ENCODE results near the gene CDYL. TPM values are rescaled to one million over a fixed set of nuclear protein-coding genes. Genes with fewer than 3 reads are reported as not detected.
A peak's percentile ranks its signal among the peaks of the same experiment; 100 is the strongest.

The CDYL gene
- polyA plus RNA-seq, 1 experiment: 21.9 TPM

DNA sequence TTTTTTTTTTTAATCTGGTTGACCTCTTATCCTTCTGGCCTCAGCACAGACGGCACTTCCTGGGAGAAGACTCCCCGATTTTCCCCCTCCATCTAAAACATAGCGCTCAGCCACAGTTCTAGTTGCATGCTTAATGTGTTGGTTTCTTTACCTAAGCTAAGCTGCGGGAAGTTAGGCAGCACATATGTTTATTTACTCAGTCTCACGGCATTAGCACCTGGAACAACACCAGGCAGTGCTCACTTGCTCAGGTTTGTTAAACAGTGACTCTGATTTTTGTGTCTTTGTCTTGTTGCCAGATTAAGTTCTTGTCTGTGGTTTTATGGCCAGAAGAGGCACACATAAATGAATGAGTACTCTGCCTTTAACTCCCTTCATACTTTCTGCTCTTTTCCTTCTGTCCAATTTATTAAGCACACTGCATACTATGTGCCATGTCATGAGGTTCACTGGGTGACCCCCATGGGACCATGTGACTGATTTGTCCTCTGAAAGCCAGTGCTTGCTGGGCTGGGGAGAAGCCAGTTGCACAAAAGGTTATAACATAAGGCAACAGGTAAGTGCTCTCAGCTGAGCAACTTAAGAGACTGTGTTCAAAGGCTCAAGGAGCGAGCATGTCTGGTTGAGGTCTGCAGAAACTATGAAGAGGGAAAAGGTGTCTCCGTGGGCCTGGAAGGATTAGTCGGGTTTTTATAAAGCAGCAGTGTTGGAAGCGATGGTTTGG is 134.0 kb downstream of the CDYL start:
- no peaks in the 10 kb centered on the region for H3K27me3 ChIP-seq (ENCODE audit: control insufficient read depth, insufficient read depth, low read length)
- ChIA-PET CTCF (no interaction called here), POLR2A (no interaction called here)
- no peak for DNase-seq (ENCODE audit: low read depth)
- no peak overlapping the region for H3K4me3 ChIP-seq (ENCODE audit: low read depth, low read length)
- TF ChIP-seq, protein P1, sequence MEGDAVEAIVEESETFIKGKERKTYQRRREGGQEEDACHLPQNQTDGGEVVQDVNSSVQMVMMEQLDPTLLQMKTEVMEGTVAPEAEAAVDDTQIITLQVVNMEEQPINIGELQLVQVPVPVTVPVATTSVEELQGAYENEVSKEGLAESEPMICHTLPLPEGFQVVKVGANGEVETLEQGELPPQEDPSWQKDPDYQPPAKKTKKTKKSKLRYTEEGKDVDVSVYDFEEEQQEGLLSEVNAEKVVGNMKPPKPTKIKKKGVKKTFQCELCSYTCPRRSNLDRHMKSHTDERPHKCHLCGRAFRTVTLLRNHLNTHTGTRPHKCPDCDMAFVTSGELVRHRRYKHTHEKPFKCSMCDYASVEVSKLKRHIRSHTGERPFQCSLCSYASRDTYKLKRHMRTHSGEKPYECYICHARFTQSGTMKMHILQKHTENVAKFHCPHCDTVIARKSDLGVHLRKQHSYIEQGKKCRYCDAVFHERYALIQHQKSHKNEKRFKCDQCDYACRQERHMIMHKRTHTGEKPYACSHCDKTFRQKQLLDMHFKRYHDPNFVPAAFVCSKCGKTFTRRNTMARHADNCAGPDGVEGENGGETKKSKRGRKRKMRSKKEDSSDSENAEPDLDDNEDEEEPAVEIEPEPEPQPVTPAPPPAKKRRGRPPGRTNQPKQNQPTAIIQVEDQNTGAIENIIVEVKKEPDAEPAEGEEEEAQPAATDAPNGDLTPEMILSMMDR (IDR thresholded peaks at IDR 0.05; ENCODE audit: insufficient read depth, low read depth, low read length): no peak
- H3K36me3 ChIP-seq (ENCODE audit: control insufficient read depth, insufficient read depth, low read length): no peaks in the 10 kb centered on the region; the same call in 1 of the 2 replicates

DNA sequence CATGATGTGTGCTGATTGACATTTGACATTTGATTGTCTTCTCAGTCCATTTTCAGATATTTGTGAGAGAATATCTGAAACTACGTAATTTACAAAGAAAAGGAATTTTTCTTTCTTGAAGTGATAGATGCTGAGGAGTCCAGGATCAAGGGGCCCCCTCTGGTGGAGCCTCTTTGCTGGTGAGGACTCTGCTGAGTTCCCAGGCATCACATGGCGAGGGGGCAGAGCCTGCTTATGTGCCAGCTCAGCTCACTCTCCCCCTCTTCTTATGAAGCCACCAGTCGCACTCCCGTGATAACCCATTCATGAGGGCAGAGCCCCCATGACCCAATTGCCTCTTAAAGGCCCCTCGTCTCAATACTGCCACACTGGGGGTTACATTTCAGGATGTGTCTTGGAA is 136.4 kb downstream of the CDYL start:
- CTCF ChIA-PET: no interaction called here

DNA sequence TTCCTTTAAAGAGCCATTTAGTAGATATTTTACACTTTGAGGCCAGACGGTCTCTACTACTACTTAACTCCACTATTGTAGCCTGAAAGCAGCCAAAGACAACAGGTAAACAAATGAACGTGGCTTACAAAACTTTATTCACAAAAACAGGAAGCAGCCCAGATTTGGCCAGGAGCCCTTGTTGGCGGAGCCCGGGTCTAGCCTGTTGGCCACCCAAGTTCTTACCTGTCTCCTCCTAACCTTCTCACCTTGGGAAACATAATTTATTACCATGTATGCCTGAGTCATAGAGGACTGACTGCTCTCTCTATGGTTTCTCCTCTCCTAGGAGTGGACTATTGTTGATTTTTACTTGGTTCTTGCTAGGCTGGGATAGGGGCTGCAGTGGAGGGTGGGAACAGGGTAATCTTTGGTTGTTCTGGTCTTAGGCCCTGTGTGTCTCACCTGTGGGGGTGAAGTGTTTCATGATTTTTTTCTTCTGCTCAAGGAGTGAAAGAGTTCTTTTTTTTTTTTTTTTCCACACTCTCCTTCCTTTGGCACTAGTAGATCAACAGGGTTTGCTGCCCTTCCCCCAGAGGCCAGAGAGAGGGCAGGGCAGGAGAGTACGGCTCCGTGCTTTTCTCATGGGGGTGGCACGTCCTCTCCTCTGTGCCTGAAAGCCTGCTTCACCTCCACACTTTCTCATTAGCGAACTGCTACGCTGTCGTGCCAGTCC is 137.7 kb downstream of the CDYL start:
- TF ChIP-seq, protein P1 (IDR thresholded peaks at IDR 0.05; ENCODE audit: insufficient read depth, low read depth, low read length): no peak
- POLR2A ChIA-PET: no interaction called here
- H3K36me3 ChIP-seq (ENCODE audit: control insufficient read depth, insufficient read depth, low read length): no peaks in the 10 kb centered on the region; the same call in 1 of the 2 replicates
- CTCF ChIA-PET: no interaction called here
- no peak overlapping the region for H3K4me3 ChIP-seq (ENCODE audit: low read depth, low read length)
- no peak for DNase-seq (ENCODE audit: low read depth)
- H3K27me3 ChIP-seq (ENCODE audit: control insufficient read depth, insufficient read depth, low read length): no peaks in the 10 kb centered on the region

More for the DNA sequence above, 136.4 kb downstream of the CDYL start:
- Histone ChIP-seq H3K36me3 (ENCODE audit: control insufficient read depth, insufficient read depth, low read length) (no peaks in the 10 kb centered on the region; the same call in 1 of the 2 replicates), H3K4me3 (ENCODE audit: low read depth, low read length) (no peak overlapping the region), H3K27me3 (ENCODE audit: control insufficient read depth, insufficient read depth, low read length) (no peaks in the 10 kb centered on the region)
- DNase-seq (ENCODE audit: low read depth): no peak
- TF ChIP-seq, protein P1 (IDR thresholded peaks at IDR 0.05; ENCODE audit: insufficient read depth, low read depth, low read length): no peak
- POLR2A ChIA-PET: no interaction called here

DNA sequence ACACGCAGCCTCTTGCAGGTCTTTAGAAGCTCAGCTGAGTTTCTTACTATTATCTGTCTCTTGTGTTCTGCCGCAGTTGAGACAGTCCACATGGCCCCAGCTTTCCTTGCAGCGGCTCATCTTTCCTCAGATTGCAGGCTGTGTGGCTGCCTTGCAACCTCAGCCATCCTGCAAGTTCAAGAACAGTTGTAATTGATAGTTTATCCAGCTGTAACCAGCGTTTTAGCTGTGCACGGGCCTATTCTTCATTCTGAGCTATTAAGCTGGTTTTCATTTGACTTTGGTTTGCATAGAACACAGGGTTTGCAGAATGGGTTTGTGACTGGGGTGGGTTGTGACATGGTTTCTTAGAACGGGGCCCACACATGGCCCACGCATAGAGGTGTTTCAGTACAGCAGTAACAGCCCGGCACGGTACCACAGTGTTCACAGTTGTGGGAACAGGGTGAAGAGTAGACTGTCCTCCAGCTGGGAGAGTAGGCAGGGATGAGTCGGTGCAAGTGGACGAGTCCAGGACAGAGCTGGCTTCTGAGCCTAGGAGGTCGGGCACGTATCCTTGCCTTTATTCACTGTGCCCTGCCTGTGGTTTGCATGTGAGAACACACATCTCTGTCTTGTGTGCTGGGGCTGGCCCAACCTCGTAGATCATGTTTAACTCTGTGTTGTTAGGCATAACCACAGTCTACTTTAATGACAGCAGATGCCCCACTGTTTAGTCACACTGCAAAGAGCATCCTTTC is 138.4 kb downstream of the CDYL start:
- TF ChIP-seq, protein P1 (IDR thresholded peaks at IDR 0.05; ENCODE audit: insufficient read depth, low read depth, low read length): no peak
- ChIA-PET CTCF (interaction anchor here (0.6 kb wide), 1 partner anchor 23 kb away, joined by 4 read pairs; no protein-coding TSS in a partner anchor), POLR2A (no interaction called here)

More for the DNA sequence above, 138.4 kb downstream of the CDYL start:
- peak; percentile 13 for DNase-seq (ENCODE audit: low read depth)
- H3K36me3 ChIP-seq (ENCODE audit: control insufficient read depth, insufficient read depth, low read length): no peaks in the 10 kb centered on the region; the same call in 1 of the 2 replicates
- H3K27me3 ChIP-seq (ENCODE audit: control insufficient read depth, insufficient read depth, low read length): no peaks in the 10 kb centered on the region
- no peak overlapping the region for H3K4me3 ChIP-seq (ENCODE audit: low read depth, low read length)
